CD14-positive monocyte (primary cell): ENCODE data around the gene GNPNAT1. TPM values are rescaled to one million over a fixed set of nuclear protein-coding genes. Genes with fewer than 3 reads are reported as not detected.

Experiments
- DNase-seq, 3 donors: peaks; one replicate each; pipeline ENCODE4 v3.0.0-alpha.2; 2011 to 2022
- H2AFZ ChIP-seq: 2 replicates; pipeline ENCODE4 v1.6.0; 2012; ENCODE audit warnings: mild to moderate bottlenecking, low read depth, low read length, inconsistent platforms; ENCODE audit not compliant: insufficient read depth, poor library complexity, severe bottlenecking
- H3K27ac ChIP-seq, 2 donors: 1 replicate in 1 of 2; 2 replicates in 1 of 2; pipeline ENCODE4 v1.5.1; 2012 to 2013; ENCODE audit warnings: low read length in 2 of 2, control low read depth in 1 of 2, inconsistent platforms in 1 of 2, low read depth in 1 of 2, mild to moderate bottlenecking in 1 of 2
- H3K27me3 ChIP-seq, 2 donors: one replicate each; pipeline versions ENCODE4 v1.6.0 to v1.6.1; 2011 to 2013; ENCODE audit warnings: low read length in 2 of 2; ENCODE audit not compliant: control insufficient read depth in 2 of 2, insufficient read depth in 2 of 2
- H3K36me3 ChIP-seq, 2 donors: replicated peaks in 1 of 2; 1 replicate in 1 of 2; 2 replicates in 1 of 2; pipeline versions ENCODE4 v1.5.1 to v1.6.1; 2012 to 2013; ENCODE audit warnings: low read length in 2 of 2, control low read depth in 1 of 2, inconsistent platforms in 1 of 2, mild to moderate bottlenecking in 1 of 2; ENCODE audit not compliant: insufficient read depth in 2 of 2, control insufficient read depth in 1 of 2
- H3K4me1 ChIP-seq, 2 donors: 1 replicate in 1 of 2; 2 replicates in 1 of 2; pipeline versions ENCODE4 v1.5.1 to v1.6.1; 2012 to 2013; ENCODE audit warnings: low read length in 2 of 2, control low read depth in 1 of 2, inconsistent platforms in 1 of 2, mild to moderate bottlenecking in 1 of 2, moderate library complexity in 1 of 2; ENCODE audit not compliant: insufficient read depth in 2 of 2, control insufficient read depth in 1 of 2
- H3K4me2 ChIP-seq: replicated peaks from 2 replicates; pipeline ENCODE3; 2012; ENCODE audit warnings: low read length, moderate library complexity, mild to moderate bottlenecking; ENCODE audit not compliant: poor library complexity, severe bottlenecking; ENCODE audit errors: extremely low read depth
- H3K4me3 ChIP-seq, 3 experiments: fragments of 200-600 bp in 1 of 3; sonication (generic) in 1 of 3; replicated peaks in 1 of 3; 1 replicate in 2 of 3; 2 replicates in 1 of 3; pipeline ENCODE4 v1.5.1; 2011 to 2013; ENCODE audit warnings: low read length in 3 of 3, mild to moderate bottlenecking in 3 of 3, control low read depth in 2 of 3, low read depth in 2 of 3, inconsistent platforms in 1 of 3, moderate library complexity in 1 of 3
- H3K79me2 ChIP-seq: 2 replicates; pipeline ENCODE4 v1.6.0; 2012; ENCODE audit warnings: mild to moderate bottlenecking, control low read depth, inconsistent platforms, low read length, moderate library complexity; ENCODE audit not compliant: insufficient read depth
- H3K9ac ChIP-seq: 2 replicates; pipeline ENCODE4 v1.6.0; 2017; ENCODE audit warnings: low read length, mild to moderate bottlenecking; ENCODE audit not compliant: insufficient read depth, poor library complexity, severe bottlenecking
- H3K9me3 ChIP-seq, 2 donors: replicated peaks in 1 of 2; 1 replicate in 1 of 2; 2 replicates in 1 of 2; pipeline versions ENCODE4 v1.5.1 to v1.6.1; 2012 to 2013; ENCODE audit warnings: low read length in 2 of 2, control low read depth in 1 of 2; ENCODE audit not compliant: control insufficient read depth in 1 of 2, insufficient read depth in 1 of 2
- H4K20me1 ChIP-seq: 2 replicates; pipeline ENCODE4 v1.6.0; 2012; ENCODE audit warnings: mild to moderate bottlenecking, low read length, control low read depth, moderate library complexity; ENCODE audit not compliant: insufficient read depth
- H3K27ac Mint-ChIP-seq, 7 donors: one replicate each; pipeline ENCODE4 v1.8.0; 2020; ENCODE audit warnings: mild to moderate bottlenecking in 7 of 7, mixed read lengths in 7 of 7, moderate library complexity in 6 of 7, inconsistent platforms in 2 of 7
- H3K27me3 Mint-ChIP-seq, 3 donors: one replicate each; pipeline ENCODE4 v1.8.0; 2021 to 2022; ENCODE audit warnings: low read depth in 3 of 3, mild to moderate bottlenecking in 3 of 3, mixed read lengths in 3 of 3, moderate library complexity in 3 of 3, inconsistent platforms in 1 of 3
- H3K36me3 Mint-ChIP-seq, 2 donors: one replicate each; pipeline ENCODE4 v1.8.0; 2020; ENCODE audit warnings: mixed read lengths in 2 of 2, inconsistent platforms in 1 of 2, mild to moderate bottlenecking in 1 of 2
- H3K4me1 Mint-ChIP-seq: one replicate; pipeline ENCODE4 v1.8.0; 2020; ENCODE audit warnings: mild to moderate bottlenecking, mixed read lengths
- H3K4me3 Mint-ChIP-seq, 2 donors: one replicate each; pipeline ENCODE4 v1.8.0; 2020; ENCODE audit warnings: mild to moderate bottlenecking in 2 of 2, mixed read lengths in 2 of 2, moderate library complexity in 1 of 2
- H3K9me3 Mint-ChIP-seq, 7 donors: one replicate each; pipeline ENCODE4 v1.8.0; 2020 to 2022; ENCODE audit warnings: mixed read lengths in 7 of 7, mild to moderate bottlenecking in 6 of 7, moderate library complexity in 6 of 7, inconsistent platforms in 2 of 7
- CTCF ChIP-seq: fragments of 200-600 bp; IDR thresholded peaks from one replicate; pipeline ENCODE4 v1.8.0; 2022; ENCODE audit warnings: antibody characterized with exemption, mild to moderate bottlenecking
- WGBS: methylation state at CpG from one replicate; pipeline ENCODE4 v1.1.5; 2013; ENCODE audit warnings: missing lambda C conversion rate; ENCODE audit not compliant: insufficient coverage; 5-methylcytosine and 5-hydroxymethylcytosine counted together
- intact Hi-C, 2 donors: fragments of 100-400 bp; cut with micrococcal nuclease; formaldehyde crosslinking; loops; one replicate each; pipeline versions ENCODE4 v1.15.0 to v1.15.1; 2023
- polyA plus RNA-seq, 3 donors: library from polyadenylated mRNA; depleted of rRNA in 1 of 3; unstranded in 2 of 3; stranded (reverse) in 1 of 3; fragments of 300-500 nt in 2 of 3; fragments of >200 nt in 1 of 3; fragmentation: Illumina TruSeq in 2 of 3; gene quantifications; 1 replicate in 2 of 3; 2 replicates in 1 of 3; pipeline ENCODE4 v1.2.3, GENCODE V29; 2012 to 2021

GNPNAT1 gene
- polyA plus RNA-seq, 3 donors: 1.1 to 3.1 (median 1.9) TPM

- Mint-ChIP-seq H3K4me1 (peaks cover 26% of the 10 kb centered on the region), H3K27me3 (no peaks in the 10 kb centered on the region), H3K9me3 (peaks cover 0 to 2% (median 0%) of the 10 kb centered on the region in 7 donors), H3K27ac (no peak overlapping the region), H3K36me3 (peaks cover 20 to 22% of the 10 kb centered on the region in 2 donors), H3K4me3 (no peak overlapping the region)
- Histone ChIP-seq H3K9ac (no peak overlapping the region), H4K20me1 (peaks cover 6% of the 10 kb centered on the region), H3K4me1 (peaks cover 22 to 26% of the 10 kb centered on the region in 2 donors), H3K9me3 (no peaks in the 10 kb centered on the region), H2AFZ (no peak overlapping the region), H3K27ac (peak overlapping the region in 1 of 2 donors; percentile 37), H3K36me3 (peaks cover 8% of the 10 kb centered on the region in 2 donors), H3K27me3 (no peaks in the 10 kb centered on the region), H3K4me2 (no peak overlapping the region), H3K4me3 (no peak overlapping the region), H3K79me2 (peaks cover 89% of the 10 kb centered on the region)
- TF ChIP-seq CTCF: no peak
- DNase-seq: no peak
- intact Hi-C loops: loop anchor here in 1 of 2 donors (10.0 kb wide), 1 partner anchor 54 kb away; the partner anchor contains the start of gene GNPNAT1
- no CpG with 5 or more reads among the region's 1 CpG for WGBS
Observed at GRCh38 chr14:52740751-52741150, 50.7 kb downstream of the GNPNAT1 start.

- no peaks in the 10 kb centered on the region for H3K9me3 ChIP-seq
- H3K4me2 ChIP-seq: no peak overlapping the region
- H3K4me1 ChIP-seq: peaks cover 30 to 34% of the 10 kb centered on the region in 2 donors
- no peak overlapping the region for H3K27ac ChIP-seq
- H3K4me3 Mint-ChIP-seq: no peak overlapping the region
- H3K9ac ChIP-seq: no peak overlapping the region
- H2AFZ ChIP-seq: no peak overlapping the region
- intact Hi-C loops: loop anchor here in 1 of 2 donors (10.0 kb wide), 2 partner anchors 56 to 184 kb away; partner anchors contain the start of genes GNPNAT1, GPR137C and TXNDC16
- no peaks in the 10 kb centered on the region for H3K27me3 ChIP-seq
- H3K27ac Mint-ChIP-seq: no peak overlapping the region
- H3K27me3 Mint-ChIP-seq: no peaks in the 10 kb centered on the region
- H3K4me3 ChIP-seq: no peak overlapping the region
- peaks cover 87% of the 10 kb centered on the region for H3K79me2 ChIP-seq
- no peak for DNase-seq
- no peaks in the 10 kb centered on the region for H3K9me3 Mint-ChIP-seq
- peaks cover 21 to 26% of the 10 kb centered on the region in 2 donors for H3K36me3 Mint-ChIP-seq
- peaks cover 2 to 8% of the 10 kb centered on the region in 2 donors for H3K36me3 ChIP-seq
- TF ChIP-seq CTCF: no peak
- peaks cover 39% of the 10 kb centered on the region for H3K4me1 Mint-ChIP-seq
- H4K20me1 ChIP-seq: peaks cover 14% of the 10 kb centered on the region
Observed at GRCh38 chr14:52738409-52738808, 53.0 kb downstream of the GNPNAT1 start.
